Endothelial cell (in vitro differentiated cells): Measurements from ENCODE around the gene ASAP2. TPM values are rescaled to one million over a fixed set of nuclear protein-coding genes. Genes with fewer than 3 reads are reported as not detected.

Source experiments
- DNase-seq: peaks from one replicate; pipeline ENCODE4 v3.0.0; 2021; ENCODE audit warnings: low spot score
- H3K27ac Mint-ChIP-seq: one replicate; pipeline ENCODE4 v1.8.0; 2021; ENCODE audit warnings: mixed read lengths, inconsistent platforms; ENCODE audit not compliant: unreplicated experiment
- H3K27me3 Mint-ChIP-seq: one replicate; pipeline ENCODE4 v1.8.0; 2021; ENCODE audit warnings: mild to moderate bottlenecking, moderate library complexity, mixed read lengths, inconsistent platforms; ENCODE audit not compliant: unreplicated experiment
- H3K36me3 Mint-ChIP-seq: one replicate; pipeline ENCODE4 v1.8.0; 2021; ENCODE audit warnings: mild to moderate bottlenecking, low read depth, mixed read lengths, inconsistent platforms; ENCODE audit not compliant: unreplicated experiment
- H3K4me1 Mint-ChIP-seq: one replicate; pipeline ENCODE4 v1.8.0; 2021; ENCODE audit warnings: mild to moderate bottlenecking, mixed read lengths, inconsistent platforms; ENCODE audit not compliant: unreplicated experiment
- H3K4me3 Mint-ChIP-seq: one replicate; pipeline ENCODE4 v1.8.0; 2021; ENCODE audit warnings: mild to moderate bottlenecking, mixed read lengths, inconsistent platforms; ENCODE audit not compliant: unreplicated experiment
- H3K9me3 Mint-ChIP-seq: one replicate; pipeline ENCODE4 v1.8.0; 2021; ENCODE audit warnings: mixed read lengths, inconsistent platforms; ENCODE audit not compliant: unreplicated experiment
- CTCF ChIP-seq: fragments of 200-600 bp; sonication (generic); IDR thresholded peaks from one replicate; pipeline ENCODE4 v1.5.0; 2021; ENCODE audit warnings: antibody characterized with exemption; ENCODE audit not compliant: unreplicated experiment
- total RNA-seq: library from RNA; stranded (reverse); fragmentation: NEBNext Ultra II Directional; extraction: Animal tissue kit (Norgen Biotek cat#: 25700); gene quantifications from one replicate; pipeline ENCODE4 v1.2.1, GENCODE V29; 2021; ENCODE audit not compliant: unreplicated experiment

The ASAP2 gene
- total RNA-seq, 1 donor from 2014 or later, result 31.8 TPM

DNA sequence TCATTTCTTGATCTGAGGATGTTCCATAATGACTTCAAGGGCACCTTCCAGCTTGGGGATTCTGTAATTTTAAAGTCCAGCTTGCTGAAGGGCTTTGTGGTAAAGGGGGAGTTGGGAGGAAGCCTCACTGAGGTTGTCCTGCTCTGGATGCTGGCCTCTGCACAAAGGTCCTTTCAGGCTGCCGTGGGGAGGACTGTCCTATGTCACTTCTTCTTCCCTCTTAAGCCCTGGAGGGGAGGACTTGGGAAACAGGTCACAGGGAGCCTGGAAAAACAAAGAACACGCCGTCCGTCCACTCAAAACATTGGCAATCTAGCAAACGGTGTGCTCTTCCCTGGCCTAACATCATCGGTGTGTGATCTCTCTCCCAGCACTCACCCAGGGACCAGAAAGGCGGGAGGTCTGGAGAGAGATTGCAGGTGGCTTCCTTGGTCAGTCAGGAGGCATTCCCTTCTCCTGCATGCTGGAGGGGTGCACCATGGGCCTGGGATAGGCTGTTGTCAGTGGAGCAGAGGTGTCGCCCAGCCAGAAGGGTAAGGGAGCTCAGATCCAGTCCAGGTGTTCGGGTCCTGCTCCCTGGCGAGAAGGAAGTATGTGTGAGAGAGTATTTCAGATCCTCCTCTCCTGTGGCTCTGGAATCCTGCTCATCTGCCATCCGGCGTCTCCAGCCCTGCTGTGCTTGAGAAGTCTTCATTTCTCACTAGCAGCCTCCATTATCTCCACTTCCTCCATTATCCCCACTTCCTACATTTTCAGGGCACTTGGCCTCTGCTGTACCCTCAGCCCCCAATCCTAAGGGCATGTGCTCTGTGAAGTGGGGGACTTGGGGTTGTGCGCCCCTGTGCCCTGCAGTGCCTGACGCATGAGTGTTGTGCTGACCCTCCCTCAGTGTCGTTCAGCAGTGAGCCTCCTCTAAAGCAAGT is 20.1 kb downstream of the ASAP2 start:
- TF ChIP-seq CTCF, result no peak
- peaks cover 91% of the 10 kb centered on the region for H3K4me1 Mint-ChIP-seq
- peaks cover 3% of the 10 kb centered on the region for H3K27me3 Mint-ChIP-seq
- peak overlapping the region; percentile 47 for H3K4me3 Mint-ChIP-seq
- no peak for DNase-seq
- H3K27ac Mint-ChIP-seq, result peak overlapping the region; percentile 99
- H3K9me3 Mint-ChIP-seq, result no peaks in the 10 kb centered on the region
- no peaks in the 10 kb centered on the region for H3K36me3 Mint-ChIP-seq

DNA sequence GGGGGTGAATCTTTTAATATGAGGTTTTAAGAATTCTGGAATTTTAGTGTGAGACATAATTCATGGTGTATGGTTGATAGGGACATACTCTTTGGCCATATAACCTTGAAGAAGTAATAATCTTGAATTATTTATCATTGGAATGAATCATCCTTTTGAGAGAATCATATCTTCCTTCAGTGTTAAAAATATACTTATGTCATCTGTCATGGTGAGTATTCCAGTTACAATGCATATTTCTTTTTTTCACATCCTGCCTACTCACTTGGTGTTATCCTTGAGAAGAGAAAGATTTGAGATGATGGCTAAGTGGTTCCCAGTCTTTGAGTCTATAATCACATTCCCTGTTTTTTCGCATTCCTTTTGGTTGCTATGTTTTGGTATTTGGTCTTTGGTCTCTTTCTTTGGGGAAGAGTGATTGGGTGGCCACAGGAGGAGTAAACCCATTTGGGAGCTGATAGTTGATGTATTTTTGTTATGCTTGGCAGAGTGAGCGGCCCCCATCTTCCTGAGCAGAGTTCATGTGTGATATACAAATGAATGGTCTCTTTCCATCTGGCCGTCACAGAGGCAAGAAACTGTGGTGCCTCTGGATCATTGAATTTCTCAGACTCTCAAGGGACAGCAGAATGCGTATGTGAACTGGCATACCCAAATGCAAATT is 21.6 kb downstream of the ASAP2 start:
- H3K9me3 Mint-ChIP-seq, result no peaks in the 10 kb centered on the region
- no peak overlapping the region for H3K4me3 Mint-ChIP-seq
- peak overlapping the region; percentile 53 for H3K27ac Mint-ChIP-seq
- no peak for DNase-seq
- no peak for TF ChIP-seq CTCF
- no peaks in the 10 kb centered on the region for H3K36me3 Mint-ChIP-seq
- peaks cover 93% of the 10 kb centered on the region for H3K4me1 Mint-ChIP-seq
- peaks cover 3% of the 10 kb centered on the region for H3K27me3 Mint-ChIP-seq

DNA sequence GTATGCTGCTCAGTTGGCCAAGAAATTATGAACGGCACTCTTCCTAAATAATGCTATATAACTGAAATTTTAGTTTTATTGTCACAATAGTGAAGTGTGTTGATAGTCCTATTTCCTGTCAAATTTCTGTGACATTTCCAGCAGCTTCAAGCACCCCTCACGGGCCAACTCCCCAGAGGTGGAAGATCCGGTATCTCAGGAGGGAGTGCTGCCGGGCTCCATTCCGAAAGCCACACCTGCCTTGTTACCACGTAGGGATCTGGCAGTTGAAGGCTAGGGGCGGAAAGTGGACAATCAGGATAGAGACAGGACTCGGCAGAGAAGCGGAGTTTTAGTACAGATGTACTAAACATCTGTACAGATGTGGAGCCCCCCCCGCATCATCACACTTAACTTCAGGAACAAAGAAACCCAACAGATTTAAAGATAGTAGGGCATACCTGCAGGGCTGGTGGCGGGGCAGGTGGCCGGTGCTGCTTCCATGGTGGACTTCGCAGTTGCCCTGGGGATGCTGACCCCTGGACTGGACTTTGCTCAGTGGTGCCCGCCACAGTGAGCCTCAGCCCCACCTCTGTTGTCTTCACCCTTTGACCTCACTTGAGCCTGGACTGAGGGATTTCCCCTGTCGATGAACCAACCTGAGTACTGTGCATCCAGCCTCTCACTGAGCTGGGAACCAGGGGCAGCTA is 22.3 kb downstream of the ASAP2 start:
- no peak overlapping the region for H3K27ac Mint-ChIP-seq
- H3K4me3 Mint-ChIP-seq, result peak overlapping the region; percentile 17
- H3K4me1 Mint-ChIP-seq, result peaks cover 94% of the 10 kb centered on the region
- H3K36me3 Mint-ChIP-seq, result no peaks in the 10 kb centered on the region
- no peak for DNase-seq
- H3K27me3 Mint-ChIP-seq, result peaks cover 3% of the 10 kb centered on the region
- no peaks in the 10 kb centered on the region for H3K9me3 Mint-ChIP-seq
- TF ChIP-seq CTCF, result no peak

- TF ChIP-seq CTCF, result no peak
- H3K27me3 Mint-ChIP-seq, result peaks cover 6% of the 10 kb centered on the region
- H3K36me3 Mint-ChIP-seq, result no peaks in the 10 kb centered on the region
- peak overlapping the region; percentile 27 for H3K27ac Mint-ChIP-seq
- H3K9me3 Mint-ChIP-seq, result no peaks in the 10 kb centered on the region
- peak overlapping the region; percentile 68 for H3K4me3 Mint-ChIP-seq
- H3K4me1 Mint-ChIP-seq, result peaks cover 94% of the 10 kb centered on the region
- no peak for DNase-seq
These were observed 22.8 kb downstream of the ASAP2 start for GRCh38 chr2:9229470-9229820.
